Right hindlimb (tissue), 1 donor: Measurements from ENCODE around the gene PCID2.

Experiments
- DNase-seq: peaks from one replicate; pipeline ENCODE4 v3.0.0-alpha.2; 2018

PCID2 gene

DNA sequence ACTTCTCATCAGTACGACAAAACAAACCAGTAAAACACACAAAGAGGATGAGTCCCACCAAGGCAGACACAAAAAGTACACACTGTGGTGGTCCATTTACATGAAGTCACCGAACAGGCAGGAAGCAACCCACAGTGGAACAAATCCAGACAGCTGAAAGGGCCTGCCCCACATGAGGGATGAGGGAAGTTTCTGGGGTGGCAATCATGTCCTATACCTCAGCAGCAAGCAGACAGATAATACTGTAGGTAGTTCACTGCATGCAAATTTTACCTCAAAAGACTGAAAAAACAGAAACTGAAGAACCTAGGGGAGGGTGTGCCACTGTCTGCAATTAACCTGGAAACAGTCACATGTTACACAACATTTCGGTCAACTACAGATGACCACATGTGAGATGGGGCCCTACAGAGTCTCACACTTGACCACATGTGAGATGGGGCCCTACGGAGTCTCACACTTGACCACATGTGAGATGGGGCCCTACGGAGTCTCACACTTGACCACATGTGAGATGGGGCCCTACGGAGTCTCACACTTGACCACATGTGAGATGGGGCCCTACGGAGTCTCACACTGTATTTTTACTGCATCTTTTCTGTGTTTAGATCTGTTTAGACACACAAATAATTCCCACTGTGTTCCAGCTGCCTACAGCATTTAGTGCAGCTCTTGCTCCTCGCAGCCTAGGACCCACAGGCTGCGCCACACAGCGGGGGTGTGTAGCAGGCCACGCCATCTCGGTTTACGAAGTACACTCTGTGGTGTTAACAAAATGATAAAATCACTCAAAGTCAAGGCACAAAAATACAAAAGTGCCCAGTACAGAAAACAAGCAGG is 22.2 kb downstream of the PCID2 start:
- no peak for DNase-seq

DNA sequence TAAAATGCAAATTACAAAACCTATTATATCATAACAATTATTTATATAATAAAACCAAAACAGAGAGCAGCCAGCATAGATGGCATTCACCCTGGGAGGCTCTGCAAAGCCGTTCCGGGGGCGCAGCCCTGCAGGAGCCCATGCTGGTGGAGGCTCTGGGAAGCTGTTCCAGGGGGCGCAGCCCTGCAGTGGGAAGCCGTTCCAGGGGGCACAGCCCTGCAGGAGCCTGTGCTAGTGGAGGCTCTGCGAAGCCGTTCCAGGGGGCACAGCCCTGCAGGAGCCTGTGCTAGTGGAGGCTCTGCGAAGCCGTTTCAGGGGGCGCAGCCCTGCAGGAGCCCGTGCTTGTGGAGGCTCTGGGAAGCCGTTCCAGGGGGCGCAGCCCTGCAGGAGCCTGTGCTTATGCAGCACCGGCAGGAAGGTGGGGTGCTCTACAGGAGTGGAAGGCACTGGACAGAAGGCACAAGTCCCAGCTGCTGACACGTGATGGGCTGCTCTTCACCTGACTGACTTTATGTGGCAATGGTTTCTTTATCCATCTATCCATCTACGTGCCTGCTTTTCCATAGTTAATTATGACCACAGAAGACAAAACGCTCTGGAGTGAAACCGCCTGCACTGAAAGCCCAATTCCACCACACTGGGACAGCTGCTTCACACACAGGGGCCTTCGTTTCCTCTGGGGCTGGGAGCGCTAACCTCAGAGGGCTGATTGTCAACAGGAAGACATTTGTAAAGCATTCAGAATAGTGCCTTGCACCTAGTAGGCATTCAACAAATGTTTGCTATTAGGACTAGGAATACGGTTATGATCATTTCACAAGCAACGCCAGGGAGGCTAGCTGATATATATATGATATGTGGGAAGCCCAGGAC is 23.7 kb downstream of the PCID2 start:
- DNase-seq = no peak

DNA sequence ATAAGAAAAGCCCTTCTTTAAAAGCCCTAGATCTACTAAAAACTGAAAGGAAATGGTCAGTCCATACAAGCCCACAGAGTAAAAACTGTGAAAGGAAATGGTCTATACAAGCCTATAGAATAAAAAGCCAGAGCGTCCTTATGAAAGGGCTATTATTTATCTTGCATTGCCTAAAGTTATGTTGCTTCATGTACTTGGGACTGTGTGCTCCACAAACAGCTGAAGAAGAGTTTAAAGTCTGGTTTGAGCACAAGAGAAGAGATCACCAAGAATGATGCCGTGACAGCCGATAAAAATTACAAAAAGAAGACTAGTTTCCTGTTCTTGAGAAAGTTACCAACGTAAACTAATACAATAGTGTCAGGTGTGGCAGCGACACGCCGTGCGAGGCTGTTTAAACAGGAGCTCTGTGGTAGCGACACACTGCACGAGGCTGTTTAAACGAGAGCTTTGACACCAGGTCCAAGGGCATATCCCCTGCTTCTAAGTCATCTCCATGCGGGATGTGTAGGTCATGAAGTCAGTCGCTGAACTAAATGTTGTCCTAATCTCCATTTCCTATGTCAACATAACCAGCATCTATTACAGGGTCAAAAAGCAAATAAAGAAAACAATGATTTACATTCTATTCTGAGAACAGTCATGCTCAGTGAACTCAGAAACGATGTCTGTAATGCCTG is 24.9 kb downstream of the PCID2 start:
- no peak for DNase-seq

DNA sequence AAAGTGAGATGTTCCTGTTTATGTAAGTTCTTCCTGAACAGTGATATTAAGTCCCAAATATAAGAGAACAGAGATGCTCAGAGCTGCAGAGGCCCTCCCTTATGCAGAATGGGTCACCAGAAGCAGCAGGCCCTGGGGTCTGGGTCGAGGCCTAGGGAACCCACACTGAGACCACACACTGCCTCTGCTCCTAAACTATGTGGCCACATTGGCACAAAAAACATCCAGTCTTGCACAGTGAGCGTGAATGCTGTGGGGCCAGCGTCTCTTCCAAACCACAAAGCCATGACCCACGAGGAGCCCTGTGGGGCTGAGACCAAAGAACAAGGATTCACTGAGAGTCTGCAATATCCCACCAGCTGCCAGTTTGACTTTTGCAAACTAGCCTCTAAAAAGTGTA is 26.4 kb downstream of the PCID2 start:
- no peak for DNase-seq

DNA sequence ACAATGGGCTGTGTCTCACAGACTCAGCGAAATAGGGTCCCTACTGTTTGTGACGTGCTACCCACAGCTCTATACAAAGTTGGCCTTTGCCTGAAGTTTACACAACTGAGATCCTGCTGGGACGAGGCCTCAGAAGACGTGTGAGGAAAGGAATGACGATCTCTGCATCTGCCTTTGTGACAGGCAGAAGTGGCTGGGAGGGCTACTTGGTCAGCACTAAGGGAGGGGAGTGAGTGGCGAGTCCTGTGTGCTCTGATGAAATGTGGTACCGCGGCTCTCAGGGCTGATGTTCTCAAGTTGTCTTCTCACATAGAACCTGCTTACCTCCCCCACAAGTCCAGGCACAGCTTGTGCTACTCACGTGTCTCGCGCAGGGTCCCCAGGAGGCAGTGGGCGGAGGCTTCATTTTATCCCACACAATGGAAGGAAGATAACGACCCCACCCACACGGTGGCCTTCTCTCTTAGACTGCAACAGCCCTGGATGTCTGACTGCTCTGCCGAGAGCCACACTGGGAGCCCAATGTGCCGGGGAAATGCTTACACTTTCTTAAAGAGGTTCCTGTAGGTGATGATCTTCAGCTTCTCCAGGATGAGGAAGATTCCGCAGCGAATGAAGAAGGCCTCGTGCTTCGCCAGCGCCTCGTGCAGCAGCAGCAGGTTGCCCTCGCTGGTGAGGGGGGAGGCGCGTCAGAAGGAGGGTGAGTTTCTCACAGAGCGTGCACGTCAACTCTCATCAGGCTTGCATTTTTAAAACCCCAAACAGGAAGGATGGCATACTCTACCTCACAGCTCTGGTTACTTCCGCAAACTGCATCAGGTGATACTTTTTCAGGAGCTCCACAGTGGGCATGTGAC is 28.9 kb downstream of the PCID2 start:
- DNase-seq = no peak

DNA sequence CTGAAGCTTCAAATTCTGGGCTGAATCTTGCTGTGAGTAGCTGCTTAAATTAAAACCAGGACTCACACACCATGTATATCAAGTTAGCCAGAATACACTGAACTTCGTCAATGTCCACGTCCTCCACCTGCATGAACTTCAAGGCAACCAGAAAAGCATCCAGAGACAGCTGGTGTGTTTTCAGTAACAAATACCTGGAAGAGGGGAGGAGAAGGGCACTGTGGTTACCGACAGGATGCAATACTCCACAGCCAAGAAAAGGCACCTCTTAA is 29.6 kb downstream of the PCID2 start:
- no peak for DNase-seq

DNA sequence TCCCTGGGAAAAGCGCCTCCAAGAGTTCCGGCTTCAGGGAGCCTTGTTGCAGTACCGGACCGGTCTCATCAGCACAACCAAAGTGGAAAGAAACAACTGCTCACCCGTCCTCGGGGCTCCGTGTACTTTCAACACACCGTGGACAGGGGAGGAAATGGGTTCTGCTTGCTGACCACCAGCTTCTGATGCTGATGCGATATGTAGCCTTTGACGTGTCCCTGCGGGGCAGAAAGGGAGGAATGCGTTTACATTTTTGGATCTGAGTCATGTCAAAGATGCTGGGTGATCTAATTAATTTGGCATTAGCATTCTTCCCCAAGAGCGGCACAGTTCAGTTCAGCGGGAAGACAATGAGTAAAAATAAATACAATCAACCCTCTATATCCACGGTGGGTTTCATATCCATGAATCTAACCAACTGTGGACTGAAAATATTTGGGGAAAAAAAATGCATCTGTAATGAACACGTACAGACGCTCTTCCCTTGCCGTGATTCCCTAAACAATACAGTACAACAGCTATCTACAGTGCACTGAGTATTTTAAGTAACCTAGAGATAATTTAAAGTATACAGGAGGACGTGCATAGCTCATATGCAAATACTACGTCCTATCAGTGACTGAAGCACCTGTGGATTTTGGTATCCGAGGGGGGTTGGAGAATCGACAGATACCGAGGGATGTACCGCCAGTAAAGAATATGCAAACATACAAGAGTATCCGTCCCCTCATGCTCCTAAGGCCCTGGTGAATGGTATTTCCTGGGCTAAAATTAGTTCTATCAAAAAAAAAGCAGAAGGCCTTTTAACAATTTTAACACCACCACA is 30.2 kb downstream of the PCID2 start:
- no peak for DNase-seq

DNA sequence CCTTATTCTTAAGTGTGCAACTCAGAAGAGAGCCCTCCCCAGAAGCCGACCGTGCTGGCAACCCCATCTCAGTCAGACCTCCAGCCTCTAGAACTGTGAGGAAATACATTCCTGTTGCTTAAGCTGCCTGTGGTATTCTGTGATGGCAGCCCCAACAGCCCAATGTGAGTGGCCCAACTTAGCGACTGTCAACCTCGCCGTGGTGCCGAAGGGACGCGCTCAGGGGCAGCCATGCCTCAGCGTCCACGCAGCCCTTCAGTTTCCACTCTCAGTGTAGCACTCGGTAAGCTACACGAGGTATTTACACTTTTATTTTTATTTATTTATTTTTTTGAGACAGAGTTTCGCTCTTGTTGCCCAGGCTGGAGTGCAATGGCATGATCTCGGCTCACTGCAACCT is 31.6 kb downstream of the PCID2 start:
- no peak for DNase-seq

DNA sequence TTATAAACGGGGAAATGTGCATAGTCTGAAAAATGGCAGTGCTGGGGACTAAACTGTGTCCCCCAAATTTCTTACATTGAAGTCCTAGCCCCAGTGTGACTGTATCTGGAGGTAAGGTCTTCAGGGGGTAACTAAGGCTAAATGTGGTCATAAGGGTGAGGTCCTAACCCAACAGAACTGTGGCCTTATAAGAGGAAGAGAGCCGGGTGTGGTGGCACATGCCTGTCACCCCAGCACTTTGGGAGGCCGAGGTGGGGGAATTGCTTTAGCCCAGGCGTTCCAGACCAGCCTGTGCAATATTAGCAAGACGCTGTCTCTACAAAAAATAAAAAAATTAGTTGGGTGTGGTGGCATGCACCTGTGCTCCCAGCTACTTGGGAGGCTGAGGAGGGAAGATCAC is 32.2 kb downstream of the PCID2 start:
- DNase-seq = no peak

DNA sequence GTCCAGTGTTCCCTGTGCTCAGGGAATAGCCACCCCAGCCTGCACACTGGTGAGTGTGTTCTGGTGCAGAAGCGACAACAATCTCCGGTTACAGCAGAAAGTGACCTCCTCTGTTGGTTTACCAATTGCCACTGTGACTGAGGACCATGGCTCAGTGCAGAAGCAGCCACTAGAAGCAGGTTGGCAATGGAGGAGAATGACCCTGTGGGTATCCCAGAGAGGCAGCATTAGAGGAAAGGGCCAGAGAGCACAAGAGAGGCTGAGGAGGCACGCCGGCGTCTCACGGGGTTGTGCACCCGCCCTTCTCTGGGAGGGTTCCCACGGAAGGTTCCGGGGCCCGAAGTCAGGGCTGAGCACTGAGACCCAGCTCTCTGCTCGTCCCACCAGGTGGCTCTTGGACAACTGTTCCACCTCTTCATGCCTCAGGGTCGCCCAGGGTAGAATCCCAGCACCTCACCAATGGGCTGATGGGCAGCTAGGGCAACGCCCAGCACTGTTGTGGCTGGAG is 36.0 kb downstream of the PCID2 start:
- DNase-seq = no peak

DNA sequence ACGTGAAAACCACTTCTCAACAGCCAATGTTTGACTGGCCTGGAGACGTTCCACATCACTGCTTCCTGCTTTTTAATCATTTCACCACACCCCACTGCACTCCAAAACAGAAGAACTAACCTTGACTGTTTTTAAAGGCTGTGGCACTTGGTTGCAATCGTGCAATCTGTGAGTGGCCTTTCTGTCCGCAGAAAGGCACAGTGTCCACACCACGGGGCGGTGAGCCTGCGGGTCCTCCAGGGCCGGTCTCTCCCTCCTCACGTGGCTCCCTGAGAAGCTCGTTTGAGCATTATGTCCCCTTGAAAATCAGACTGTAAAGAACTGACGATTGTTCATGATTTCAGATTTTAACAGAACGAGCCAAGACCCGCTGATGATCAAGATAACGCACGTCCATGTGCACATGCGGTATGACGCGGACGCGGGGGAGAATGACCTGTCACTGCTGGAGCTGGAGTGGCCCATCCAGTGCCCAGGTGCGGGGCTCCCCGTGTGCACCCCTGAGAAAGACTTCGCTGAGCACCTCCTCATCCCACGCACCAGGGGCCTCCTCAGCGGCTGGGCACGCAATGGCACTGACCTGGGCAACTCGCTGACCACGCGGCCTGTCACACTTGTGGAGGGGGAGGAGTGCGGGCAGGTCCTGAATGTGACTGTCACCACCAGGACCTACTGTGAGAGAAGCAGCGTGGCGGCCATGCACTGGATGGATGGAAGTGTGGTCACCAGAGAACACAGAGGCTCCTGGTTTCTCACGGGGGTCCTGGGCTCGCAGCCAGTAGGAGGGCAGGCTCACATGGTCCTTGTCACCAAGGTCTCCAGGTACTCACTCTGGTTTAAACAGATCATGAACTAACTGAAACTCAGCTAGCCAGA is 37.0 kb downstream of the PCID2 start:
- DNase-seq = no peak

DNA sequence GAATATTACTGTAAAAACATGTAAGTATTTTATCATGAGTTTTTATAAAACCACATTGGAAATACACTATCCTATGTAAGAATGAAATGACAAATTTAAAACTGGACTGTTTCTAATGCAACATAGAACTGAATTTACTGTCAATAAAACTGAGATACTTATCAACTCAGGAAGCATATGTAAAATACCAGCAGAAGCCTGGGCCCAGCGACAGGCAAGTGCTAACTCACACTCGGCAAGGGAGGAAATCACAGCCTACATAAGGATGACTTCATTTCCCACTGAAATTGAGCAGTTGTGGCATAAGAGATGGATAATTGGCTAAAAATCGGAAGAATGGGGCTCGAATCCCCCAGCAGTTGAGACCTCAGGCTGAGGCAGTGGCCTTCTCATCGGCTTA is 38.0 kb downstream of the PCID2 start:
- no peak for DNase-seq

DNA sequence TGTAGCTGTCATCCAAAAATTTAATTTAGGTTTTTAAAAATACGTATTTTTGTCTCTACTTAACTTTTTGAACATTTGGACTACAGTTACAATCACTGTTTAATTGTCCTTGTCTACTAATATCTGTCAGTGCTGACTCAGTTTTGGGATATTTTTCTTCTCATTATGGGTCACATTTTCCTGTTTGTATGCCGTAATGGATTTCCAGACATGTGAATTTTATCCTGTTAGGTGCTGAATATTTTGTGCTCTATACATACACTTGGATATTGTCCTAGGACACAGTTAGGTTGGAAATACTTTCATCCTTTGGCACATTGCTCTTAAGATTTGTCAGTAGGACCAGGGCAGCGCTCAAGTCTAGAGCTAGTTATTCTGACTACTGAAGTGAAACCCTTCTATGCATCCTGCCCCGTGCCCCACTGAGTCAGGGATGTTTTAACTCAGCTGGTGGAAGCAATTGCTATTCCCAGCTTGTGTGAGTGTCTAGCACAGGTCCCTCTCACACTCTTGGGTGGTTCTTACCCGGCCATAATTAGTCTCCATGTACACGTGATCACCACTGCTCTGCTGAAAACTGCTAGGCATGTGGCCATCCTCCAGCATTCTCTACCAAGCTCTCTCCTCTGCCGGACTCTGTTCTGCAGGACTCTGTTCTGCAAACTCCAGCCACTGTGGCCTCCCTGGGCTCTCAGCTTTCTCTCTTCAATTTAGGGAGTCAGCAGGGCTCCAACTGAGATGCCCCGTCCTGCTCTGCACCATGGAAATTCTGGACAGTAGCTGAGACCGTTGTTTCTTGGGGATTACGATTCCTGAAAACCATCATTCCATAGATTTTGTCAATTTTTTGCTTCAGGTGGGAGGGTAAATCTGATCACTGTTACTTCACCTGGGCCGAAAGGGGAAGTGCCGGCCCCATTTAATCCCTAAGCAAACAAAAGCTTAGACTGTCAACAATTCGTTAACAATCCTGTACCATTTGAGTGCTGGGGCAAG is 38.9 kb downstream of the PCID2 start:
- DNase-seq = no peak

DNA sequence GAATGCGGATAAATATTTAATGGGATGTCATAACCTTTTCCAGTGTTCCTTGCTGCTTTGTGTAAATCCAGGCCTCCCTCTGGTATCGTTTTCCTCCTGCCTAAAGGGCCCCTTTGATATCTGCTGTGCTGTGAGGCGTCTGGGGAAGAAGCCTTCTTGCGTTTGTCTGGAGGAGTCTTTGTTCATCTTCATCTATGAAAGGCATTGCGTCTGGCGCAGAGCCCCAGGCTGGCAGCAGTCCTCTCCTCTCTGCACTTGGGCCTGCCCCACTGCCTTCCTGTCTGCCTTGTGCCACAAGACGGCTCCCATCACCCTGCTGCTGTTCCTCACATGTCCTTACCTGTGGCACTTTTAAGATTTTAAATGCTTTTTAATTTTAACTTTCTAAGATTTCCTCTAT is 40.3 kb downstream of the PCID2 start:
- DNase-seq = no peak

DNA sequence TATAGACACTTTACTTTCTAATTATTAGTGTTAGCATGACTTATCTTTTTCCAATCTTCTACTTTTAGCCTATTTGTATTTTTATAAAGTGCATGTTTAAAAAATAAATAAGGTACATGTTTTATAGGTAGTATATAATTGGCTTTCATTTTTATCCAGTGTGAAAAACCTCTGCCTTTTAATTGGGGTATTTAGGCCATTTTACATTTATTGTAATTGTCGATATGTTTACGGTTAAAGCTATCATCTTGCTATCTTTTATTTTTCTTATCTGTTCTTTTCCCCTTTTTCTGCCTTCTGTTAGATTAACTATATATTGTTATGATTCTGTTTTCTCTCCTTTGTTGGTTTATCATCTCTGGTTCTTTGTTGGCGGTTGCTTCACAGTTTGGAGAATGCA is 40.9 kb downstream of the PCID2 start:
- no peak for DNase-seq

DNA sequence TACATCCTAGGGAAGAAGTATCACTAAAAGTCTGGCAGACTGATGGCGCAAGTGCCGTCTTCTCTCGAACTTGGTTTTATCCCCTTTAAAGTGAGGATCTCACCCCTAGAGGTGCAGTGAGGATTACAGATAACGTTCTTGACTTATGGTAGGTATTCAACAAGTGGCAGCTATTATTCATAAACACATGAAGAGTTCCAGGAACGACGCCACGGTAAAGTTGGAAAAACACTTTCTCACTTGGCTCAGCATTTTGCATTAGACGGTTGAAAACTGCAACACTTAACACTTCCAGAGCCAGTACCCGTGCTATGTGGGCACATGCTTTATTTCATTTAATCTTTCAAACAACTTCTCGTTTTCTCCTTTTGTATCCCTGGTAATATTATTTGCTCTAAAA is 41.3 kb downstream of the PCID2 start:
- no peak for DNase-seq

DNA sequence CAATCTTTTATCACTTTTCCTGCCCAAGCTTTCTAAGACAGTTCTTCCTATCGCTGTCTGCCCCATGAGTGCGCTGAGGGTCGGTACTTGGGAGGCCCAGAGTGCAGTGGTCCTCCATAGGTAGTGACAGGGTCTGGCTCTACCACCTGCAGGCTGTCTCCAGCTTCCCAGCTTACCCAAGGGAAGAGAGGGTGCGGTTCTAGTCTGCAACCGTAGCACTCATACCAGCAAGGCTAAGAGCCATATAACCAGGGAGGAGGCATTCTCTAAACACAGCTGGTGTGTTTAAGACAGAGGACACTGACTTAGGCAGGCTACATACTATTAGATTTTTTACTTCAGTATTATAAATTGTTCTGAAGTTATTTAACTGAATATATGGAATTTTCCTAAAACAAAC is 41.8 kb downstream of the PCID2 start:
- no peak for DNase-seq

DNA sequence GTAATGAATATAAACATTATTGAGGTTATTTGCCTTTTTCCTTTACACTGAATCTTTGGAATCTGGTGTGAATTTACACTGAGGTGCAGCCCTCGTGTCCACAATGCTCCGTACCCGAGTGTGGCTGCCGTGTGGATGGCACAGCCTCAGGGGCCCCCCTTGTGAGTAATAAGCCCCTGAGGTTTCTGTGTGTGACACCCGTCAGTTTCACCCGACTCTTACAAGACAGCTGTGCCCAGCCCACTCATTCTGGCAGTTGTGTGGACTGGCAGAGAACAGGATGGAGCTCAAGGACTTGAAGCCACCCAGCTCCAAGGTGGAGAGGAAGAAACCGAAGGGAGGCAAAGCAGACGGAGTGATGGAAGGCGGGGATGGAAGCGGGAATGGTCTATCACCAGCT is 42.2 kb downstream of the PCID2 start:
- no peak for DNase-seq

DNA sequence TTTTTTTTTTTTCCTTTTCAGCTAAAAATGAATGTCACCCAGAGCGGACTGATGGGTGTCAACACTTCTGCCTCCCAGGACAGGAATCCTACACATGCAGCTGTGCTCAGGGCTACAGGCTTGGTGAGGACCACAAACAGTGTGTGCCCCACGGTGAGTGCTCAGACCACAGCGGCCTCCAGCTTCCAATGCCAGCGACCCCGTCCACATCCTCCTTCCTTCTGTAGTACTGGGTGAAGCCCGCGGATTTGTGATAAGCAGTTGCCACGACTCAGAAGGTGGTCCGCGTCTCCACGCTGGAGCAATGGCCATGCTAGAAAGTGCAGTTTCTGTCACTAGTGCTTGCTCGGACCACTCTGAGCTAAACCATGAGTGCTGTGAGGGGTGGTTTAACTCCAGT is 44.0 kb downstream of the PCID2 start:
- DNase-seq = no peak
